Measurements from ENCODE around the gene EIF5A2.
"Not testable (repeated sequence)": the region's sequence is repeated elsewhere in the genome, so short reads cannot be mapped to it uniquely, and the experiment has no call there.

The EIF5A2 gene

DNA sequence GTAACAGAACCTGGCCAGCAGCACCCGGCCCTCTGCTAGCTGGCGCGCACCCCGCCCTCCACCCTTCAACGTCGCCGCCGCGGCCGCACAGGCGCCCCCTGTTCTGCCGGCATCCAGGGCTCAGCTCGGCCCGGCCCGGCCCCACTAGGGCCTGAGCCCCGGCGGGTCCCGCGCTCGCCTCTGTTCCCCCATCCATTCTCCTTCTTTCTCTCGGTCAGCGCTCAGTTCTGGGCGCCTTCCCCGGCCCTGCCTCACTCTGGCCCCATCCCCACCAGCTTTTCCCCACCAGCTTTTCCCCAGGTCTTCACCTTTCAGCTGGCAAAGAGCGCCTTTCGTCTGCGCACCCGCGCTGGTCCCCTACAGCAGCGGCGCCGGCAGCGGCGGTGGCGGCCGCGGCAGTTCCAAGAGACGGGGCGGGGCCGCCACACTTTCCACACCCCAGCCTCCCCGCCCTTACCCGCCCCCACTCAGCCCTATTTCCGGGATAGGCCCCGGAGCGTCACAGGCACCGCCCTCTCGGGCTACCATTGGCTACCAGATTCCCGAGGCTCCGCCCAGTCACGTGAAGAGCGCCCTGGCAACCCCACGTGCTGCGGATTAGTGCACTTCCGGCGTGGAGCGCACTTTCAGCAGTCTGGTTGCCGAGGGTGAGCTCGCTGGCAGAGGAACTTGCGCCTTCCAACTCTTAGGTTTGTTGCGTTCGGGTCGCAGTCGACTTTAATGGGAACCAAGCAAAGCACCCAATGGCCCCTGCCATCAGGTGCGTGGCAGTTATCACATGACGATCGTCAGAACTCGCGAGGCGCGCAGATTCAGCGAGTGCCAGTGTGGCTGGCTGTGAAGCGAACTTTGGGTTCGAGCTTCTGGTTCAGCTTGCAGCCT, at the start of gene EIF5A2:
TSS of gene EIF5A2 (minus strand) at position 403 of the 882 bp plus-strand sequence. CDS start 831 bp downstream, outside the sequence.
- DNase-seq (ENCODE audit: low spot score), result peak; percentile 98

- no peak for DNase-seq (ENCODE audit: low spot score)
Observed at GRCh38 chr3:170956647-170957046, 48.2 kb upstream of the EIF5A2 start.

- no peak for DNase-seq (ENCODE audit: low spot score)
Observed at GRCh38 chr3:170953736-170954135, 45.3 kb upstream of the EIF5A2 start.

GRCh38 chr3:170953229-170953628, 44.8 kb upstream of the EIF5A2 start:
- DNase-seq (ENCODE audit: low spot score), result no peak

- no peak for DNase-seq (ENCODE audit: low spot score)
Observed at GRCh38 chr3:170949211-170949610, 40.8 kb upstream of the EIF5A2 start.

- DNase-seq (ENCODE audit: low spot score), result no peak
Observed at GRCh38 chr3:170947018-170947769, 38.8 kb upstream of the EIF5A2 start.

DNA sequence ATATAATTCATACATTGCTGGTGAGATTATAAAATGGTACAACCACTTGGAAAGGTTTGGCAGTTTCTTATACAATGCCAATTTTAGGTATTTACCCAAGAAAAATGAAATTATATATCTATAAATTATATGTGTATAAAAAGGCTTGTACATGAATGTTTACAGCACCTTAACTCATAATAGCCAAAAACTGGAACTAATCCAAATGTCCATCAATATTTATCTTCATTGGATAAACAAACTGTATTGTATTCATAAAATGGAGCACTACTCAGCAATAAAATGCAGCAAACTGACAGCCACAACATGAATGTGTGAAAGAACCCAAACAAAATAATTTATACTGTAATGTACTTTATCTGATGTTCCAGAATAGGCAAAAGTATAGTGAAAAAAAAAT, 33.6 kb upstream of the EIF5A2 start:
- DNase-seq (ENCODE audit: low spot score), result no peak

GRCh38 chr3:170941551-170941950, 33.1 kb upstream of the EIF5A2 start:
- DNase-seq (ENCODE audit: low spot score), result no peak

GRCh38 chr3:170933039-170933438, 24.6 kb upstream of the EIF5A2 start:
- DNase-seq (ENCODE audit: low spot score), result not testable (repeated sequence)

GRCh38 chr3:170923553-170923952, 15.1 kb upstream of the EIF5A2 start:
- not testable (repeated sequence) for DNase-seq (ENCODE audit: low spot score)

GRCh38 chr3:170918715-170919114, 10.3 kb upstream of the EIF5A2 start:
- DNase-seq (ENCODE audit: low spot score), result no peak

- DNase-seq (ENCODE audit: low spot score), result no peak
Observed at GRCh38 chr3:170914690-170915089, 6.3 kb upstream of the EIF5A2 start.

- DNase-seq (ENCODE audit: low spot score), result no peak
Observed at GRCh38 chr3:170914212-170914611, 5.8 kb upstream of the EIF5A2 start.

DNA sequence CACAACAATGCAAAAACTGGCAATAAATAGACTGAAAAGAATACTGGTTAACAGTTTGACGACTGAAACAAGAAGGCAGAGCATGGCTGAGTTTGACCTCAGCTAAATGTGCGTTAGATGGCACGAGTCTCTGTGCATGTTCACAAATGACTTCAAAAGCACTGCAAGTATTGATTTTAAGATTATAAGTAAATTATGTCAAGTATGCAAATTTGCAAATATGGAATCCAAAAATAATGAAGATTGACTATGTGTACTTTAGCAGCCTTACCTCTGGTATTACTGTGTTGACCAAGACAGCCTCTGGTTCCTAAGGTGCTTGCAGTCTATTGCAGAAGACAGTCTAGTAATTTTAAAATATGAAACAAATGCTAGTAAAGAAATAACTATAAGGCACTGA, 2.6 kb upstream of the EIF5A2 start:
- DNase-seq (ENCODE audit: low spot score), result no peak

DNA sequence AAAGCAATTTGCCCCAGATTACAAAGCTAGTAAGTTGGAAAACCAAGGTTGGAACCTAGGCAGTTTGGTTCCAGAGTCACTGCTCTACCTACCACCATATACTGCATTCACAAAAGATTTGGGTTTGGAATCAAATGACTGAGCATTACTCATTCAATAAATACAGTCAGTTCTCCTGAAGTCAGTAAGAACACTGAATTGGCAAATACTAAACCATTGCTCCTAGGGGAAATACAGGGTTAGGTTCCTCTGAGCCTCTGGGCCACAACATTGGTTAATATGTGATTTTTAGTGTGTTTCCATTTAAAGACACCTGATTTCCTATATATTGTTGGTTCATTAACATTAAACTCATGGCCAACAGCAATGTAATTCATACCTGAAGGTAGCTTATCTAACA, 2.1 kb upstream of the EIF5A2 start:
- no peak for DNase-seq (ENCODE audit: low spot score)

DNA sequence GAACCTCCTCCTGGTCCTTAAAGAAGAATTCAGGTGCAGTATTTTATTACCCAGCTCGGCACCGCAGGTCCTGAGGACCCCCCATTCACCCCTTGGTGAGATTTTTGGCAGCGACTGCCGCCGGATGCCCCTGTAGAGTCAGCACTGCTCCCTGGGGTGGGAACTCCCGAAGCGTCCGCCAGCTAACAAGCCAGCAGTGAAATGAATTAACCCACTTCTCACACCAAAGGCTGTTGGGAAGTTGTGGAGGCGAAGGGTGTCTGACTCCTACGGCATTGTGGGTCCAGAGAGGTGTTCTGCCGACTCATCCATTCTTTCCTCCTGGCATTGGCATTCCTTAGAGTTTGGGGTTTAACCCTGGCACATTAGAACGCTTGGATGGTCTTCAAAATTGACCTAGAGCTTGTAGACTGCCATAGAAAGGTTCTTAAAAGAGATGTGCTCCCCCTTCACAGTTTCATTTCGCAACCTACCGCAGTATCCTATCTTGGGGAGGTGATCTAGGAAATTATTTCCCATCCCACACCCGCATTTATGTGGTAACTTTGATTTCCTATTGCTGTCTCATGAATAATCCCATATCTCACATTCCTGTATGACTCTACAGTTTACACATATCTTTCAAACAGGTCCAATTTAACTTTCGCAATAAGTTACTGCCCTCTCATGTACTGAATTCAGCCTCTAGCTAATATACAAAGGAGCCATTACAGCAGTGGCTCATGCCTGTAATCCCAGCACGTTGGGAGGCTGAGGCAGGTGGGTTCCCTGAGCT, 879 bp upstream of the EIF5A2 start:
- DNase-seq (ENCODE audit: low spot score), result peak; percentile 66

GRCh38 chr3:170907637-170908234, 701 bp downstream of the EIF5A2 start:
- DNase-seq (ENCODE audit: low spot score), result peak; percentile 54

DNA sequence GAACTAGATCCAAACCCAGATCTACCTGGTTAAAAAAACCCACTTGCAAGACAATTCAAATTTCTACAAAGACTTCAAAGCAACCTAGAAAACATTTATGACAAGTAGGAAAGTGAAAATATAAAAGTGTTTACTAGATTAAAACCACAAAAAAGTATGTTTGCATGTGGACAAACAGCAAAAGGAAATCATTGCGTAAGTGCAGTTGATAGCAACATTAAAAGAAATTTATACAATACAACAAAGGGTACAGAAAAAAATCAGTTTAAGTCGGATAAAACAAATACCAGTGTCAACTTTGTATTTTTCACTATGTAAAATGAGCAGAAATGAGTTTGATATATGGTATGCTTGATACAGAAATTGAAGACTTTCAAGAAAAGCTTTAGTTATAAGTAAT, 2.6 kb downstream of the EIF5A2 start:
- DNase-seq (ENCODE audit: low spot score), result no peak

DNA sequence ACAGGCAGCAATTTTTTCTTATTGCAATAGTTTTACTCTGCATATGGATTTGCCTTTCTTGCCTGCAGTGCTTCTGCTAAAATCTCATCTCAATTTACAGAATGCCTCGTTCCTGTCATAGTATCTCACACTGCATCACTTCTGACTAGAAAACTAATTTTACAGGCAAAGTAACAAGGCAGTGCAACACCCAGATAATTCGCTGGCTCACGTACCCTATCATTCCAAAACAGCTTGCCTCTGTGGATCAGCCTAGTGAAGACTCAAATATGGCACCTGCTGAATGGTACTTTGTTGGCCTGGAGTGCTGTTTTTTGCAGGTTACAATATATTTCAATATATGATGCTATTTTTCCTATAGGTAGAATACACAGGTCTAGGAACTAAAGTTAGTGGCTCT, 5.3 kb downstream of the EIF5A2 start:
- no peak for DNase-seq (ENCODE audit: low spot score)

DNA sequence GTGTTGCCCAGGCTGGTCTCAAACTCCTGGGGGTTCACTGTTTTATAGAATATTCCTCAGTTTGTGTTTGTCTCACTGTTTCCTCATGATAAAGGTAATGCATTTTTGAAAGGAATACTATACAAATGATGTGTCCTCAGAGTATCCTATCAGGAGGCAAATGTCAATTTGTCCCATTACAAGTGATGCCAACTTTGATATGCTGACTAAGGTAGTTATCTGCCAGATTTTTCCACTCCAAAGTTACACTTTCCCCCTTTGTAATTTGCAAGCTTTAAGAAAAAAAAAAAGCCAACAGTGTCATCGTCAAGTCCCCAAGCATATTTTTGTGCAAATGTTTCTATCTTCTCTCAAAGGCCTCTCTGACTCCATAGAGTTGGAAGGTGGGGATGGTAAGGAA, 9.0 kb downstream of the EIF5A2 start:
- no peak for DNase-seq (ENCODE audit: low spot score)

GRCh38 chr3:170897978-170898377, 10.5 kb downstream of the EIF5A2 start:
- no peak for DNase-seq (ENCODE audit: low spot score)

GRCh38 chr3:170897199-170897598, 11.2 kb downstream of the EIF5A2 start:
- not testable (repeated sequence) for DNase-seq (ENCODE audit: low spot score)

Data from hepatic stellate cell (primary cell).